IPS-15b (cell line): ENCODE data around the gene PEX7.

Source experiments
- H3K27me3 ChIP-seq: one replicate; pipeline ENCODE4 v1.6.1; 2013; ENCODE audit warnings: low read length; ENCODE audit not compliant: control insufficient read depth, insufficient read depth
- H3K36me3 ChIP-seq: one replicate; pipeline ENCODE4 v1.6.1; 2013; ENCODE audit warnings: low read length; ENCODE audit not compliant: control insufficient read depth, insufficient read depth
- H3K4me1 ChIP-seq: one replicate; pipeline ENCODE4 v1.6.1; 2013; ENCODE audit warnings: mild to moderate bottlenecking, low read length; ENCODE audit not compliant: control insufficient read depth, insufficient read depth
- H3K4me3 ChIP-seq: one replicate; pipeline ENCODE4 v1.5.1; 2013; ENCODE audit warnings: low read depth, low read length
- H3K9ac ChIP-seq: one replicate; pipeline ENCODE4 v1.6.1; 2013; ENCODE audit warnings: low read depth, mild to moderate bottlenecking, low read length
- H3K9me3 ChIP-seq: one replicate; pipeline ENCODE4 v1.6.1; 2013; ENCODE audit warnings: mild to moderate bottlenecking, low read length; ENCODE audit not compliant: control insufficient read depth, insufficient read depth

PEX7 gene, protein sequence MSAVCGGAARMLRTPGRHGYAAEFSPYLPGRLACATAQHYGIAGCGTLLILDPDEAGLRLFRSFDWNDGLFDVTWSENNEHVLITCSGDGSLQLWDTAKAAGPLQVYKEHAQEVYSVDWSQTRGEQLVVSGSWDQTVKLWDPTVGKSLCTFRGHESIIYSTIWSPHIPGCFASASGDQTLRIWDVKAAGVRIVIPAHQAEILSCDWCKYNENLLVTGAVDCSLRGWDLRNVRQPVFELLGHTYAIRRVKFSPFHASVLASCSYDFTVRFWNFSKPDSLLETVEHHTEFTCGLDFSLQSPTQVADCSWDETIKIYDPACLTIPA

DNA sequence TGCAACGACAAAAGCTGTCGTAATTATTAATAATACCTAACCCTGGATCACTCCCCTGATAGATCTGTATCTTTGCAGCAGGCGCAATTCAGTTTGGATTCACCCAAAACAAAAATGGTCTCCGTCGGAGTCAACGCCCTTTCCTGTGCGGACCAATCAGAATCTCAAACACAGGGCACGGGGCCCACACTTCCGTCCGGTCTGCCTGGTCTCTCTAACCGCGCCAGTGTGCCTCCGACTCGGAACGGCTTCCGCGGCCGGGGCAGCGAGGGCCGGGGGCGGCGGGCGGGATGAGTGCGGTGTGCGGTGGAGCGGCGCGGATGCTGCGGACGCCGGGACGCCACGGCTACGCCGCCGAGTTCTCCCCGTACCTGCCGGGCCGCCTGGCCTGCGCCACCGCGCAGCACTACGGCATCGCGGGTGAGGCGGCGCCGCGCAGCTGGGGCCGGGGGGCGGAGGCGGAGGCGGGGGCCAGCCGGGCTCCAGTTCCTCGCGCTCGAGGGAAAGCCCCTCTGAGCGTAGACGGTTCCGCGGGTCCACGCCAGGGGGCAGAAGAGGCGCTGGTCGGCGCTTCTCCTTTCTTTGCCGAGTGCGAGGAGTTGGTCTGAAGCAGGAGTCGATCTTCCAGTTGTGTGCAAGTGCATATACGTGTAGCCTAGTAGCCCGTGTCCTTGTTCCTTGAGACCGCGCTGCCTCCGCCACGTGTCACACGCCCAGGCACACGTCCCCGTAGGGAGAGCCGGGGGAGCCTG lies at the start of gene PEX7:
TSS of gene PEX7 (plus strand) at position 217 of the 752 bp plus-strand sequence. CDS start at position 291, 74 bp downstream.
- Histone ChIP-seq H3K9ac (peak within 1 kb of the TSS; percentile 94), H3K4me3 (peak within 1 kb of the TSS; percentile 85), H3K9me3 (no peaks in the 10 kb centered on the region), H3K4me1 (no peaks in the 10 kb centered on the region), H3K27me3 (no peaks in the 10 kb centered on the region), H3K36me3 (no peaks in the 10 kb centered on the region)

DNA sequence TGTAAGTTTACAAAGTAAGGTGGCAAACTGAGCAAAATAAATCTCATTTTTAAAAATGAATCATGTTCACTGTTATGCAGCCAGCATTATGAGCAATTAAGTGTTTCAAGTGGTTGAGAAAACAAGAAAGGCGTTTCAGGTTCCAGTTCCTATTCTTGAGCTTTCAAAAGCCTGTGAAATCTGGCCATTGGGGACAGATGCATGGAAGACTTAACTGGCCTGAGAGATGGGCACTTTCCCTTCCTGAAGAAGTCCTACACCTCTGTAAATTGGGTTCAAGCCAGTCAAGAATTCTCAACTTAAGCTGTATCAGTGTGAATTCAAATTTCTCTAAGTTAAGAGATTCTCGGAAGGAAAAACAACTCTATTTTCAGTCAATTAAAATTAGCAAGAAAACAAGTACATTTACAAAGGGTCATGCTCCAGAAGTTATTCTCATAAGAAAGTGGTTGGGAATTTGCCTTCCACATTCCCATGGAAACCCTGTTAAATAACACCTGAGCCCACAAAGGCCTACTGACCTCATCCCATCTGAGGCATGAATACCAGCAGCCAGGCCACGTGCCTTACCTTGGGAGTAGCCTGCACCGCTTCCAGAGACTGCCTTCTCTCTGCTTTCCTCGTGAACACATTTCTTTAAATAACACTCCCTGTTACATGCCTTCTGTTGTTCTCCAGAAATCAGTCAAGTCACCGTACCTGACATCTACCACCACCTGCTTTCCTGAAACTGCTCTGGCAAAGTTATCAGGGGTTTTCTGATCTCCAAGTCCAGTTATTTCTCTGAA lies 49.5 kb upstream of the PEX7 start:
- H3K9me3 ChIP-seq = no peaks in the 10 kb centered on the region
- no peak overlapping the region for H3K4me3 ChIP-seq
- H3K4me1 ChIP-seq = peaks cover 6% of the 10 kb centered on the region
- no peaks in the 10 kb centered on the region for H3K36me3 ChIP-seq
- H3K9ac ChIP-seq = no peak overlapping the region
- H3K27me3 ChIP-seq = no peaks in the 10 kb centered on the region

DNA sequence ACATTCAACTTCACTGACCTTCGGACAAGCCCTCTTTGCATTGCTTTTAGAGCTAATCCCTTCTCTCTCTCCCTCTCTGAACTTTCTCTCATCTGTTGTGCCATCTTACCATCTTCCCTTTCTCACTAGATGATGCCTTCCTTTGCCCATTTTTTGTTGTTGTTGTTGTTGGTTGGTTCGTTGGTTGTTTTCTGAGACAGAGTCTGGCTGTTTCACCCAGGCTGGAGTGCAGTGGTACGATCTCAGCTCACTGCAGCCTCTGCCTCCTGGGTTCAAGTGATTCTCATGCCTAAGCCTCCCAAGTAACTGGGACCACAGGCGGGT lies 49.0 kb upstream of the PEX7 start:
- Histone ChIP-seq H3K9ac (no peak overlapping the region), H3K9me3 (no peaks in the 10 kb centered on the region), H3K4me1 (peaks cover 6% of the 10 kb centered on the region), H3K4me3 (no peak overlapping the region), H3K36me3 (no peaks in the 10 kb centered on the region), H3K27me3 (no peaks in the 10 kb centered on the region)

DNA sequence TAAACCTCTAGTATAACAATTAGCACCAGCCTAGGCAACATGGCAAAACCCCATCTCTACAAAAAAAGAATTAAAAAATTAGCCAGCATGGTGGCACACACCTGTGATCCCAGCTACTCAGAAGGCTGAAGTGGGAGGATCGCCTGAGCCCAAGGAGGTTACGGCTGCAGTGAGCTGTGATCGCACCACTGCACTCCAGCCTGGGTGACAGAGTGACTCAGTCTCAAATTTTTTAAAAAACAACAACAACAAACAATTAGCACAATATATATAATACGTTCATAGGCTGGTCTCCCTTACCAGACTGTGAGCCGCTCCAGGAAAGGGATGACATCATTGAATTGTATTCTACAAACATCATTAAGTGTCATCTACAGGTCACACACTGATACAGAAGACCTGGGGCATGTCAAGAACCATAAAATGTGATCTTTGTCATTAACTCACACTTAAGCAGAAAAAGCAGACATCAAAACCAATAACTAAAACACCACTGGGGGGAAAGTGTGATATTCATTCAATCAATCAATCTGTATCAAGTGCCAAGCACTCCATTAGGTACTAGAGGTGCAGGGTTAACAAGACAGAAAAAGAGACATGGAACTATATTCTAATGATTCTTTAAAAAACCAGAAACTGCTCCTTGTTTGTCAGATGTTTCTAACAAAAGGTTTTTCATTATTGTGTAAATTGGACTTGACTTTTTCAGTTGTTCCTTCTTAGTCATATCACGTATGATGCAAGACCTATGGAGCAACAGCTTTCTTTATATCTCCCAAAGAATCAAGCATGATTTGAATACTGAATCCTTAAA lies 48.0 kb upstream of the PEX7 start:
- Histone ChIP-seq H3K9me3 (no peaks in the 10 kb centered on the region), H3K36me3 (no peaks in the 10 kb centered on the region), H3K4me3 (no peak overlapping the region), H3K4me1 (peaks cover 6% of the 10 kb centered on the region), H3K27me3 (no peaks in the 10 kb centered on the region), H3K9ac (no peak overlapping the region)

DNA sequence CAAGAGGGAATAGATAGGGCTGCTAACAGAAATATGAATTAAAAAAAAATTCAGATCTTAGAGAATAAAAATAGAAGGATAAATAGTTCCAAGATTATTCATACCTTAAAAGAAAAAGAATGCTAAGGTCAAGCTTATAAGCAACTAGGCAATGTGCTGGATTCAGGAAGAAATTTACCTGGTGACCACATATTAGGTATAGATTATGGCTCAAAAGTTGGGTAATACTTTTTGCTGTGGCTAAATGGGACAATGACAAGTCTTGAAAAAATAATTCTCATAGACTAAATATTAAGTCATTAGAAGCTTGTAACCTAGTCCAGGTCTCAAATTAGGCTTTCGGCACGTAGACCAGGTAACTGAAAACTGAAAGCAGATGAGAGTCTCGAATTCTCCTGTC lies 47.3 kb upstream of the PEX7 start:
- no peaks in the 10 kb centered on the region for H3K36me3 ChIP-seq
- no peaks in the 10 kb centered on the region for H3K27me3 ChIP-seq
- no peak overlapping the region for H3K4me3 ChIP-seq
- no peaks in the 10 kb centered on the region for H3K9me3 ChIP-seq
- H3K4me1 ChIP-seq = peaks cover 6% of the 10 kb centered on the region
- H3K9ac ChIP-seq = no peak overlapping the region

DNA sequence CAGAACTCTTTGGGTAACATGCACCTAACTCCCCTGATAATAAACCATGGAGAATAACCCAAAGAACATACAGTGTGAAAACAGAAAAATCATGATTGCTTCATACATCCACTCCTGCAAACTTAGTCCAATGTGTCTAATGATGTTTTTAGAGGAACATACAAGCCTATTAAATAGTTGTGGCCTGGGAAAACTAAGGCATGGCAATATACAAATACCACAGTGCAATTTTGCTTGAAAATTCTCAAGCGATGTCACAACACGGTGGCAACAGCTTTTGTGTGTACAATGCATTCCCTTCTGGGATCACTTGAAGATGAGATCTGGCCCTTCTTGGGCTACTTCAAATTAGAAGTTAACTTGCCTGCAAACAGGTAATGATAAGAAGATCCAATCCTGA lies 46.8 kb upstream of the PEX7 start:
- Histone ChIP-seq H3K9me3 (no peaks in the 10 kb centered on the region), H3K4me1 (peaks cover 6% of the 10 kb centered on the region), H3K9ac (no peak overlapping the region), H3K36me3 (no peaks in the 10 kb centered on the region), H3K27me3 (no peaks in the 10 kb centered on the region), H3K4me3 (no peak overlapping the region)

DNA sequence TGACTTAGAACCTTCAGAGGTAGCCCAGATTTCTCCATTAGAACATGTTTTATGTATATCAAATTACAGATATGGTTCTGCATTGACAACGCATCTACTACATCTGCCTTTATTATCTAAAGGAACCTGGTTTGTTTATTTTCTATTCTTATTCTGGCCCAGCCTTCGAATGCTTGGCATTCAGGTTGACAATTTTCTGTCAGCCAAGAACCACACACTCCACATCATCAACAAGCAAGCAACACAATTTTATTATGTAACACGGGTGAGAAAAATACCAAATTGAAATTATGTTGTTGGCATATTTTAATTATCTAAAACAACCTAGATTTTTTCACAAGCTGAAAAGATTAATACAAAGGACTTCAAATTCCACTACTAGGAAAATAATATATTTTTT lies 44.7 kb upstream of the PEX7 start:
- no peaks in the 10 kb centered on the region for H3K36me3 ChIP-seq
- H3K27me3 ChIP-seq = no peaks in the 10 kb centered on the region
- no peak overlapping the region for H3K9ac ChIP-seq
- no peaks in the 10 kb centered on the region for H3K9me3 ChIP-seq
- no peak overlapping the region for H3K4me3 ChIP-seq
- H3K4me1 ChIP-seq = peaks cover 6% of the 10 kb centered on the region

DNA sequence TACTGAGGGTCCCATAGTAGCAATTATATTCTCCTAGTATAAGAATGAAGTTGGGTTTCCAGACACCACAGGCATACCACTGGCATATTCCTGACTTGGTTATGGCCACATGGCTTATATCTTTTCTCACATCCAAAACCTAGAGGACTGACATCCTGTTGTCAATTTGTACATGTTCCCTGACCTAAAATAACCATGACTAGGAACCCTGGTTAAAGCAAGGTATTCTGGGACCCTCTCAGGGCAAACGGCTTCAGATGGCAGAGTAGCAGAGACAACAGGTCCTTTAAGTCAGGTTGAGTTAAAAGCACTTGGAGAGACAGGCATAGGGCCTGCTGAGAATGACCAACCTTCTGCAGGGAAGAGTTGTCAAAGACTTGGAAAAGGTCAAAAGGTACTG lies 42.7 kb upstream of the PEX7 start:
- Histone ChIP-seq H3K4me3 (no peak overlapping the region), H3K9ac (no peak overlapping the region), H3K4me1 (no peaks in the 10 kb centered on the region), H3K9me3 (no peaks in the 10 kb centered on the region), H3K27me3 (no peaks in the 10 kb centered on the region), H3K36me3 (no peaks in the 10 kb centered on the region)

DNA sequence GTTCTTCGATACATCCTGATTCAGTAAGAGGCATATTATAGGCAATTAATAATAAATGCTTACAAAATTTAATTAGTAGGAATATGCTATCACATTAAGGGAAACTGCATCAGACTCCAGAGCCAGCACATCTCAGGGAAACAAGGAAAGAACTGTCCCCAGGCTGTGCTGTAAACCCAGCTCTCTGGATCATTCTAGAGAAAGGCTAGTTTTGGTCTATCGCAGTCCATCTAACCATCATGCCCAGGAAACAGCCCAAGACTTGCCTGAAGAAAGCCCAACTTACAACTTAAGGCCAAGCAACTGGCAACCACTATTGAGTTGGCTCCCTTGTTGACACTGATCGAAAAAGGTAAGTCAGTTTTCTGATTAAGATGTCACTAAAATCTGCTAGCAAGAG lies 41.4 kb upstream of the PEX7 start:
- Histone ChIP-seq H3K4me3 (no peak overlapping the region), H3K9me3 (no peaks in the 10 kb centered on the region), H3K9ac (no peak overlapping the region), H3K4me1 (no peaks in the 10 kb centered on the region), H3K27me3 (no peaks in the 10 kb centered on the region), H3K36me3 (no peaks in the 10 kb centered on the region)

DNA sequence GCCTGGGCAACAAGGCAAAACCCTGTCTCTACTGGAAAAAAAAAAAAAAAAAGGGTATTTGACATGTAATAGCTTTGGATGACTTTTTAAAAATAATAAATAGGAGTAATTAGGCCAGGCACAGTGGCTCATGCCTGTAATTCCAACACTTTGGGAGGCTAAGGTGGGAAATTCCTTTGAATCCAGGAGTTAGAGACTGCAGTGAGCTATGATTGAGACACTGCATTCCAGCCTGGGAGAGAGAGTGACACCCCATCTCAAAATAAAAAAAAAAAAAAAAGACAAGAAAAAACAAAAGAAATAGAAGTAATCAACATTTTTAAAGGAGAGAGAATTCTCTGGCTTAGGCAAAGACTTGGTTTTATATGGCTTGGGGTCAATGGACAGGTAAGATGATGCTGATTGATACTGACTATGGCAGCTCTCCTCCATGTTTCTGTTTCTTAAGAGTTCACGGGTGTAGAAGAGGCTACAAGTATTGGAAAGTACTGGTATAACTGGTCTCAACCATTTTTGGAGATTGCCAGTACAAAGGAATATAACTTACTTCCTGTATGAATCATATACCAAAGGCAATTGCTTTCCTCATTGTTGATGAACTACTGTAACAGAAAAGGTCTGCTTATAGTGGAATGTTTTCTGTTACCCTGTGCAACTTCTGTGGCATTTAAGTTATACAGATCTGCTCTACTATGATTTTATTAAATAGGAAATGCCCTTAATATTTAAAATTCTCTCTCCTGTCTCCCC lies 40.2 kb upstream of the PEX7 start:
- no peak overlapping the region for H3K4me3 ChIP-seq
- no peak overlapping the region for H3K9ac ChIP-seq
- no peaks in the 10 kb centered on the region for H3K36me3 ChIP-seq
- H3K27me3 ChIP-seq = no peaks in the 10 kb centered on the region
- H3K9me3 ChIP-seq = no peaks in the 10 kb centered on the region
- H3K4me1 ChIP-seq = no peaks in the 10 kb centered on the region

DNA sequence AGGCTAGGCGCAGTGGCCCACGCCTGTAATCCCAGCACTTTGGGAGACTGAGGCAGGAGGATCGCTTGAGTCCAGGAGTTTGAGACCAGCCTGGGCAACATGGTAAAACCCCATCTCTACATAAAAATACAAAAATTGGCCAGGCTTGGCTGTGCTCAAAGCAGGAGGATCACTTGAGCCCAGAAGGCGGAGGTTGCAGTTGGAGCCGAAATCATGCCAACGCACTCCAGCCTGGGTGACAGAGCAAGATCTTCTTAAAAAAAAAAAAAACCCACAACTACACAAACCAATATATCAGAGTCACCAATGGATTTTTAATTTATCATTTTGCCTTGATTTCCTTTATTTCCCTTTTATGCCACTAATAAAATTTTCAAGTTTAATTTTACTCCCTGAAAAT lies 39.4 kb upstream of the PEX7 start:
- H3K4me3 ChIP-seq = no peak overlapping the region
- H3K4me1 ChIP-seq = no peaks in the 10 kb centered on the region
- H3K9me3 ChIP-seq = no peaks in the 10 kb centered on the region

More for the DNA sequence above, 39.4 kb upstream of the PEX7 start:
- no peaks in the 10 kb centered on the region for H3K27me3 ChIP-seq
- no peaks in the 10 kb centered on the region for H3K36me3 ChIP-seq
- no peak overlapping the region for H3K9ac ChIP-seq
